ENCODE measurements around the gene PRLHR.

GRCh38 chr10:118586911-118587310, 8.5 kb downstream of the PRLHR start:
- no peak for TF ChIP-seq CTCF (IDR thresholded peaks at IDR 0.05; ENCODE audit: low read depth, low read length)
- TF ChIP-seq POLR2A (IDR thresholded peaks at IDR 0.05; ENCODE audit: extremely low read depth, insufficient read length): no peak
- no peak for TF ChIP-seq MYC (IDR thresholded peaks at IDR 0.05; ENCODE audit: low read depth, low read length)
- TF ChIP-seq MAX (IDR thresholded peaks at IDR 0.05; ENCODE audit: low read depth, low read length): no peak

All from NB4 (cell line).